H1 (cell line): Measurements from ENCODE around the gene USP53. TPM values are rescaled to one million over a fixed set of nuclear protein-coding genes. Genes with fewer than 3 reads are reported as not detected.
"Not testable (repeated sequence)": the region's sequence is repeated elsewhere in the genome, so short reads cannot be mapped to it uniquely, and the experiment has no call there.

Source experiments
- CTCF ChIA-PET: fragments of 300-600 bp; sonication (Branson Sonifier 250); formaldehyde crosslinking; loops from one replicate; lab custom pipeline; 2021; ENCODE audit not compliant: partially characterized antibody; lab: Charles Lee
- POLR2A ChIA-PET: fragments of 300-600 bp; sonication (Branson Sonifier 250); formaldehyde crosslinking; loops from one replicate; lab custom pipeline; 2021; ENCODE audit warnings: inconsistent platforms; ENCODE audit not compliant: partially characterized antibody; lab: Charles Lee
- DNase-seq, 2 experiments: peaks; one replicate each; pipeline versions ENCODE4 v3.0.0 to v3.0.0-alpha.2; 2010 to 2022; ENCODE audit warnings: low spot score in 2 of 2, low read depth in 1 of 2, mixed read lengths in 1 of 2
- FAIRE-seq: peaks from 2 replicates; lab custom pipeline; 2011; peaks lifted over from hg19 to GRCh38; lab: Jason Lieb, UNC
- H2AFZ ChIP-seq: 2 replicates; pipeline ENCODE4 v1.8.1; 2012; ENCODE audit warnings: low read length, inconsistent platforms
- H2AK5ac ChIP-seq: 2 replicates; pipeline ENCODE4 v1.6.1; 2013; ENCODE audit warnings: low read depth, low read length
- H2BK120ac ChIP-seq: replicated peaks from 2 replicates; pipeline ENCODE3; 2013; ENCODE audit warnings: low read depth, low read length, inconsistent platforms
- H2BK12ac ChIP-seq: 2 replicates; pipeline ENCODE4 v1.6.1; 2013; ENCODE audit warnings: low read depth, low read length
- H2BK15ac ChIP-seq: 2 replicates; pipeline ENCODE4 v1.6.1; 2013; ENCODE audit warnings: low read length
- H2BK20ac ChIP-seq: 2 replicates; pipeline ENCODE4 v1.6.1; 2013; ENCODE audit warnings: low read length
- H2BK5ac ChIP-seq: 2 replicates; pipeline ENCODE4 v1.6.1; 2013; ENCODE audit warnings: low read depth, low read length
- H3K14ac ChIP-seq: 2 replicates; pipeline ENCODE4 v1.6.1; 2013; ENCODE audit warnings: inconsistent platforms; ENCODE audit not compliant: insufficient read length
- H3K18ac ChIP-seq: 2 replicates; pipeline ENCODE4 v1.6.1; 2013; ENCODE audit warnings: low read length; ENCODE audit errors: extremely low read depth
- H3K23ac ChIP-seq: 2 replicates; pipeline ENCODE4 v1.6.1; 2013; ENCODE audit warnings: inconsistent platforms; ENCODE audit not compliant: insufficient read length
- H3K23me2 ChIP-seq: 2 replicates; pipeline ENCODE4 v1.6.1; 2013; ENCODE audit warnings: low read depth, low read length
- H3K27ac ChIP-seq: 2 replicates; pipeline ENCODE4 v1.6.1; 2011; ENCODE audit warnings: low read depth, low read length, inconsistent platforms
- H3K27me3 ChIP-seq, 4 experiments: replicated peaks in 1 of 4; 1 replicate in 1 of 4; 2 replicates in 3 of 4; pipeline versions ENCODE4 v1.6.1 to v1.8.1; 2011 to 2013; ENCODE audit warnings: low read length in 3 of 4, mild to moderate bottlenecking in 3 of 4, inconsistent platforms in 2 of 4, mixed read lengths in 2 of 4, moderate library complexity in 1 of 4; ENCODE audit not compliant: control insufficient read depth in 3 of 4, insufficient read depth in 3 of 4; ENCODE audit errors: extremely low read depth in 1 of 4
- H3K36me3 ChIP-seq, 4 experiments: 2 replicates each; pipeline versions ENCODE4 v1.6.1 to v1.8.1; 2011 to 2013; ENCODE audit warnings: mild to moderate bottlenecking in 4 of 4, low read length in 3 of 4, moderate library complexity in 2 of 4, control low read depth in 1 of 4, inconsistent platforms in 1 of 4; ENCODE audit not compliant: insufficient read depth in 4 of 4, control insufficient read depth in 2 of 4
- H3K4ac ChIP-seq: replicated peaks from 2 replicates; pipeline ENCODE3; 2013; ENCODE audit warnings: low read length, low read depth, mixed read lengths, inconsistent platforms; ENCODE audit not compliant: insufficient read length
- H3K4me1 ChIP-seq, 4 experiments: replicated peaks in 1 of 4; 1 replicate in 1 of 4; 2 replicates in 3 of 4; pipeline versions ENCODE4 v1.6.1 to v1.8.1; 2011 to 2013; ENCODE audit warnings: low read length in 3 of 4, inconsistent platforms in 2 of 4, mixed read lengths in 1 of 4; ENCODE audit not compliant: insufficient read depth in 4 of 4, control insufficient read depth in 3 of 4
- H3K4me2 ChIP-seq, 2 experiments: 2 replicates each; pipeline versions ENCODE4 v1.6.1 to v1.8.1; 2011 to 2013; ENCODE audit warnings: low read depth in 2 of 2, low read length in 2 of 2, control low read depth in 1 of 2, inconsistent platforms in 1 of 2, mild to moderate bottlenecking in 1 of 2; ENCODE audit not compliant: insufficient read depth in 1 of 2
- H3K4me3 ChIP-seq, 4 experiments: fragments of 200-600, 300-600 bp in 1 of 4; sonication (generic), shearing (Covaris generic), sonication (Bioruptor Twin) in 1 of 4; 2 replicates each; pipeline versions ENCODE4 v1.5.1 to v1.8.1; 2011 to 2016; ENCODE audit warnings: low read length in 4 of 4, low read depth in 3 of 4, control low read depth in 2 of 4, inconsistent platforms in 2 of 4, mild to moderate bottlenecking in 2 of 4, mixed read lengths in 1 of 4, moderate library complexity in 1 of 4; ENCODE audit not compliant: insufficient read depth in 2 of 4; ENCODE audit errors: extremely low read depth in 1 of 4
- H3K56ac ChIP-seq: replicated peaks from 2 replicates; pipeline ENCODE3; 2013; ENCODE audit warnings: low read depth, mild to moderate bottlenecking, mixed read lengths, low read length, inconsistent platforms; ENCODE audit not compliant: insufficient read length
- H3K79me1 ChIP-seq: 2 replicates; pipeline ENCODE4 v1.6.1; 2013; ENCODE audit warnings: low read depth, low read length, control low read depth
- H3K79me2 ChIP-seq, 2 experiments: 2 replicates each; pipeline versions ENCODE4 v1.6.1 to v1.8.1; 2012 to 2013; ENCODE audit warnings: low read length in 2 of 2, mild to moderate bottlenecking in 2 of 2, inconsistent platforms in 1 of 2; ENCODE audit not compliant: insufficient read depth in 2 of 2, control insufficient read depth in 1 of 2
- H3K9ac ChIP-seq, 4 experiments: replicated peaks in 1 of 4; 1 replicate in 1 of 4; 2 replicates in 3 of 4; pipeline versions ENCODE4 v1.6.1 to v1.8.1; 2011 to 2013; ENCODE audit warnings: low read depth in 3 of 4, low read length in 3 of 4, control low read depth in 2 of 4, mild to moderate bottlenecking in 2 of 4, moderate library complexity in 2 of 4, inconsistent platforms in 1 of 4; ENCODE audit errors: extremely low read depth in 1 of 4
- H3K9me3 ChIP-seq, 2 experiments: 2 replicates each; pipeline versions ENCODE4 v1.6.1 to v1.8.1; 2012 to 2013; ENCODE audit warnings: mild to moderate bottlenecking in 2 of 2, moderate library complexity in 2 of 2, control low read depth in 1 of 2, inconsistent platforms in 1 of 2, low read depth in 1 of 2, low read length in 1 of 2, mixed read lengths in 1 of 2; ENCODE audit not compliant: insufficient read depth in 2 of 2
- H4K20me1 ChIP-seq, 2 experiments: replicated peaks in 1 of 2; 2 replicates each; pipeline versions ENCODE3 to v1.8.1; 2011 to 2013; ENCODE audit warnings: inconsistent platforms in 2 of 2, low read length in 2 of 2, mild to moderate bottlenecking in 1 of 2; ENCODE audit not compliant: insufficient read depth in 2 of 2, control insufficient read depth in 1 of 2
- H4K5ac ChIP-seq: 2 replicates; pipeline ENCODE4 v1.6.1; 2013; ENCODE audit warnings: low read length, low read depth, mixed read lengths, inconsistent platforms; ENCODE audit not compliant: insufficient read length
- H4K8ac ChIP-seq: 2 replicates; pipeline ENCODE4 v1.8.0; 2013; ENCODE audit warnings: mild to moderate bottlenecking, moderate library complexity, low read length, inconsistent platforms; ENCODE audit not compliant: insufficient read depth; ENCODE audit errors: extremely low read depth
- H4K91ac ChIP-seq: replicated peaks from 2 replicates; pipeline ENCODE3; 2013; ENCODE audit warnings: low read length, mixed read lengths, inconsistent platforms; ENCODE audit not compliant: insufficient read length
- WGBS, 2 experiments: shearing (Covaris generic) in 1 of 2; methylation state at CpG; one replicate each; pipeline versions ENCODE4 v1.1.6 to v1.1.7; 2013 to 2015; ENCODE audit warnings: low lambda C conversion rate in 2 of 2, mixed read lengths in 2 of 2, inconsistent platforms in 1 of 2, low coverage in 1 of 2, missing lambda C conversion rate in 1 of 2; ENCODE audit not compliant: insufficient replicate concordance in 2 of 2, insufficient coverage in 1 of 2, insufficient read length in 1 of 2; ENCODE audit errors: extremely low coverage in 1 of 2, missing lambda C conversion rate in 1 of 2; 5-methylcytosine and 5-hydroxymethylcytosine counted together
- polyA plus RNA-seq, 7 experiments: library from polyadenylated mRNA; depleted of rRNA in 3 of 7; stranded (reverse) in 5 of 7; unstranded in 2 of 7; fragments of >200 nt in 5 of 7; fragments of 200-250 nt in 2 of 7; gene quantifications; 1 replicate in 5 of 7; 2 replicates in 1 of 7; 4 replicates in 1 of 7; pipeline versions ENCODE4 v1.2.1 to v1.2.3, GENCODE V29; 2011 to 2013; ENCODE audit warnings: missing spikeins in 2 of 7, mixed read lengths in 2 of 7
- total RNA-seq: library from RNA; stranded (reverse); fragmentation: NEBNext Ultra II Directional; extraction: Animal tissue kit (Norgen Biotek cat#: 25700); gene quantifications from 2 replicates; pipeline ENCODE4 v1.2.1, GENCODE V29; 2021

The USP53 gene
- total and polyA plus RNA-seq, 2 of the 8 experiments (the other 6 are each of a cell fraction or from before 2014, with no cell fraction given): 2.9 to 14.9 TPM

- H3K79me1 ChIP-seq, H3K9ac ChIP-seq, H2BK20ac ChIP-seq, H4K8ac ChIP-seq, H2BK12ac ChIP-seq, H3K23ac ChIP-seq, H3K4me2 ChIP-seq, H3K36me3 ChIP-seq, H2AK5ac ChIP-seq, H3K27ac ChIP-seq, H3K14ac ChIP-seq, H3K79me2 ChIP-seq, H3K9me3 ChIP-seq, CTCF ChIA-PET, H3K18ac ChIP-seq, H2BK15ac ChIP-seq, H2BK120ac ChIP-seq, H2AFZ ChIP-seq, H3K56ac ChIP-seq, H3K23me2 ChIP-seq, H3K4me1 ChIP-seq, DNase-seq, H4K91ac ChIP-seq, H3K27me3 ChIP-seq, H4K20me1 ChIP-seq, POLR2A ChIA-PET, H3K4me3 ChIP-seq, H3K4ac ChIP-seq, H4K5ac ChIP-seq, H2BK5ac ChIP-seq, FAIRE-seq: not testable (repeated sequence)
- WGBS, 2 experiments: 89% methylated on average over 2 of the region's 2 CpGs; no CpG with 5 or more reads in 1 of the 2 experiments
Observed at GRCh38 chr4:119251037-119251436, 38.5 kb downstream of the USP53 start.
